ENCODE measurements around the gene PGA5.
"Not testable (repeated sequence)": the region's sequence is repeated elsewhere in the genome, so short reads cannot be mapped to it uniquely, and the experiment has no call there.

DNA sequence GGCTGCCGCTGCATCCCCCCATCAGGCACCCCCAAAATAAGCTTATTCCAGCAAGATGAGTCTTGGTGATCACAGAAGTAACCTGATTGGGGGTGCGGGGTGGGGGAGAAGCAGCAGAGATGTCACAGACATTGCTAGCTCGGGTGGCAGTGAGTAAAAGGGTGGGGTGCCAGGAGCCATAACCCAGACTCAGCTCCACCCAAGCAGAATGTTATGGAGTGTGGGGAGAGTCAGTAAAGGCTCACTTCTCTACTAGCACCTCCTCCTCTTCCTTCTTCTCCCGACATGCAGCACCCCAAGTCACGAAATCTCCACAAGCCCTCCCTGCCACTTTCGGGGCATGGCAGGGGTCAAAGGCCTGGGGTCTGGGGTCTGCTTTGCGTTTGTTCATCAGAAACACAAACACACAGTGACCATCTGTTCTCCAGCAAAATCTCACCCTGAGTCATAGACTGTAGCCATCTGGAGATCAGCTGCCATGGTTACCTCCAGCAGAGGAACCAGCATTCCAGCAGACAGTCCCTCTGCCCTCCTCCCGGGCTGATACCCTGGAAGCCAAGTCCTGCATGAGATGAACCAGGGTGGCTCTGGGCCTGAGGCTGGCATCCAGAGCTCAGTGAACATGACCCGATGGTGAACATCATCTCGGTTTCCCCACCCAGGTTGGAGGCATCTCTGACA, 4.4 kb downstream of the PGA5 start:
- TF ChIP-seq, protein P1, sequence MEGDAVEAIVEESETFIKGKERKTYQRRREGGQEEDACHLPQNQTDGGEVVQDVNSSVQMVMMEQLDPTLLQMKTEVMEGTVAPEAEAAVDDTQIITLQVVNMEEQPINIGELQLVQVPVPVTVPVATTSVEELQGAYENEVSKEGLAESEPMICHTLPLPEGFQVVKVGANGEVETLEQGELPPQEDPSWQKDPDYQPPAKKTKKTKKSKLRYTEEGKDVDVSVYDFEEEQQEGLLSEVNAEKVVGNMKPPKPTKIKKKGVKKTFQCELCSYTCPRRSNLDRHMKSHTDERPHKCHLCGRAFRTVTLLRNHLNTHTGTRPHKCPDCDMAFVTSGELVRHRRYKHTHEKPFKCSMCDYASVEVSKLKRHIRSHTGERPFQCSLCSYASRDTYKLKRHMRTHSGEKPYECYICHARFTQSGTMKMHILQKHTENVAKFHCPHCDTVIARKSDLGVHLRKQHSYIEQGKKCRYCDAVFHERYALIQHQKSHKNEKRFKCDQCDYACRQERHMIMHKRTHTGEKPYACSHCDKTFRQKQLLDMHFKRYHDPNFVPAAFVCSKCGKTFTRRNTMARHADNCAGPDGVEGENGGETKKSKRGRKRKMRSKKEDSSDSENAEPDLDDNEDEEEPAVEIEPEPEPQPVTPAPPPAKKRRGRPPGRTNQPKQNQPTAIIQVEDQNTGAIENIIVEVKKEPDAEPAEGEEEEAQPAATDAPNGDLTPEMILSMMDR (IDR thresholded peaks at IDR 0.05; ENCODE audit: borderline replicate concordance, extremely low read depth, low read length, poor library complexity, severe bottlenecking) = not testable (repeated sequence)
- TF ChIP-seq EZH2 (IDR thresholded peaks at IDR 0.05; ENCODE audit: borderline replicate concordance, low read depth, low read length, severe bottlenecking) = not testable (repeated sequence)

All from DND-41 (cell line).